HEK293 (cell line): Measurements from ENCODE around the gene PSAPL1.

ENCODE experiments used
- KLF1 ChIP-seq: fragments of 450-650 bp; formaldehyde crosslinking; IDR thresholded peaks from 2 replicates; pipeline ENCODE4 v1.5.1; 2016; ENCODE audit warnings: missing biosample characterization, missing genetic modification characterization
- KLF7 ChIP-seq: fragments of 450-650 bp; formaldehyde crosslinking; IDR thresholded peaks from 2 replicates; pipeline ENCODE4 v1.5.1; 2016; ENCODE audit warnings: missing biosample characterization, missing genetic modification characterization, borderline replicate concordance
- REST ChIP-seq: fragments of 450-650 bp; formaldehyde crosslinking; IDR thresholded peaks from 2 replicates; pipeline ENCODE4 v1.5.1; 2016; ENCODE audit warnings: missing biosample characterization, missing genetic modification characterization
- ZNF23 ChIP-seq: fragments of 450-650 bp; formaldehyde crosslinking; IDR thresholded peaks from 2 replicates; pipeline ENCODE4 v1.5.1; 2016; ENCODE audit warnings: missing biosample characterization, missing genetic modification characterization, borderline replicate concordance
- ZNF561 ChIP-seq: fragments of 450-650 bp; IDR thresholded peaks from 2 replicates; pipeline ENCODE4 v1.5.1; 2018; ENCODE audit warnings: missing biosample characterization, missing genetic modification characterization, borderline replicate concordance
- ZNF670 ChIP-seq: fragments of 450-650 bp; formaldehyde crosslinking; IDR thresholded peaks from 2 replicates; pipeline ENCODE4 v1.5.1; 2016; ENCODE audit warnings: missing biosample characterization, missing genetic modification characterization, low read depth
- ZNF843 ChIP-seq: fragments of 450-650 bp; formaldehyde crosslinking; IDR thresholded peaks from 2 replicates; pipeline ENCODE4 v1.5.1; 2016; ENCODE audit warnings: missing biosample characterization, missing genetic modification characterization
- TF ChIP-seq, protein P1 (sequence below): fragments of 450-650 bp; formaldehyde crosslinking; IDR thresholded peaks from 2 replicates; pipeline ENCODE4 v1.5.1; 2016; ENCODE audit warnings: missing biosample characterization, missing genetic modification characterization

DNA sequence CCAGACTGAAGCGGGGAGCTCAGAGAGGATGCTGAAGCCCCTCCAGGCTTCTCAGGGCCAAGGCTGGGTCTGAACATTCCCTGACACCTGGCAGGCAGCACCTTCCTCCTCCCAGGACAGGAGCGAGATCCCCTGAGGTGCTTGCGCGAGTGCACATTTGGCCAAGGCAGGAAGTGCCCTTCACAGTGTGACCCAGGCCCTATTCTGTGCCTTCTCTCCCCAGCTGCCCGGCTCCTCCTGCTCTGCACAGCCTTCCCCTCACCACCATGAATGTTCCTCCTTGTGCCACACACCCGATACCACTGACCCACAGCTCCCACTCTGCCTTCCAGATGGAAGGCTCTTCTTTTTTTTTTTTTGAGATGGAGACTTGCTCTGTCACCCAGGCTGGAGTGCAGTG lies 17.1 kb upstream of the PSAPL1 start:
- TF ChIP-seq ZNF23 (no peak), KLF1 (tag by site-specific recombination) (no peak), KLF7 (no peak), REST (tag by site-specific recombination) (no peak), ZNF670 (tag by site-specific recombination) (no peak), ZNF561 (tag by site-specific recombination) (no peak), ZNF843 (no peak)
- TF ChIP-seq, protein P1, sequence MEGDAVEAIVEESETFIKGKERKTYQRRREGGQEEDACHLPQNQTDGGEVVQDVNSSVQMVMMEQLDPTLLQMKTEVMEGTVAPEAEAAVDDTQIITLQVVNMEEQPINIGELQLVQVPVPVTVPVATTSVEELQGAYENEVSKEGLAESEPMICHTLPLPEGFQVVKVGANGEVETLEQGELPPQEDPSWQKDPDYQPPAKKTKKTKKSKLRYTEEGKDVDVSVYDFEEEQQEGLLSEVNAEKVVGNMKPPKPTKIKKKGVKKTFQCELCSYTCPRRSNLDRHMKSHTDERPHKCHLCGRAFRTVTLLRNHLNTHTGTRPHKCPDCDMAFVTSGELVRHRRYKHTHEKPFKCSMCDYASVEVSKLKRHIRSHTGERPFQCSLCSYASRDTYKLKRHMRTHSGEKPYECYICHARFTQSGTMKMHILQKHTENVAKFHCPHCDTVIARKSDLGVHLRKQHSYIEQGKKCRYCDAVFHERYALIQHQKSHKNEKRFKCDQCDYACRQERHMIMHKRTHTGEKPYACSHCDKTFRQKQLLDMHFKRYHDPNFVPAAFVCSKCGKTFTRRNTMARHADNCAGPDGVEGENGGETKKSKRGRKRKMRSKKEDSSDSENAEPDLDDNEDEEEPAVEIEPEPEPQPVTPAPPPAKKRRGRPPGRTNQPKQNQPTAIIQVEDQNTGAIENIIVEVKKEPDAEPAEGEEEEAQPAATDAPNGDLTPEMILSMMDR (tag by site-specific recombination), result no peak
